HG03097 (cell line): Measurements from ENCODE around the gene AMBN.

Experiments
- ATAC-seq: cut with Tn5 transposase; IDR thresholded peaks from one replicate; pipeline ENCODE4 v1.9.1; 2021; ENCODE audit not compliant: unreplicated experiment, low FRiP score

The AMBN gene

GRCh38 chr4:70591955-70592582 is at the start of gene AMBN:
AMBN (plus strand) TSS chr4:70592256; CDS start chr4:70592359, 103 bp downstream.
- no peak for ATAC-seq

DNA sequence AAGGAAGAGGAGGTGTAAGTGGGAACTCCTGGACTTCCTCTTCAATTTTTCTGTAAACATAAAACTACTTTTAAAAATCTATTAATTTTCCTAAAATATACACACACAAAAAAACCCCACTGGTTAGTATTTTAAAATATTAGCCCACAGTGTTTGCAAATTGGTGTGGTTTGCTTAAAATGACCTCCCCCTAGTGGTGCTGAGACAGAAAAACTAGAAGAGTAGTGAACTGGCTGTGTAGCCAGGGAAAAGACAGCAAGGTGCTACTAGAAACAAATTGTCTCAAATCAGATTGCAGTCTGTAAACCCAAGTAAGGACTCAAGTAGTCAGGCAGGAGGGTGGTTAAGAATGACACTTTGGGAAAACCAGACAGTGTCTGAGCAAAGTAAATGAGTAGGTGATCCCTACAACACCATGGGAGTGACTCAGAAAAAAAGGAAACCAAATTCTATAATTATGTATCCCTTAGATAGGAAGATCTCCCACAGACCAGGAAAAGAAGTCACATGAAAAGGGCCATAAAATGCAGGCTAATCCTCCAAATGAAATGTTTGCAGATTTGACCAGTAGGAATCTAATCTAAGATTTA is 47.7 kb upstream of the AMBN start:
- ATAC-seq: no peak

DNA sequence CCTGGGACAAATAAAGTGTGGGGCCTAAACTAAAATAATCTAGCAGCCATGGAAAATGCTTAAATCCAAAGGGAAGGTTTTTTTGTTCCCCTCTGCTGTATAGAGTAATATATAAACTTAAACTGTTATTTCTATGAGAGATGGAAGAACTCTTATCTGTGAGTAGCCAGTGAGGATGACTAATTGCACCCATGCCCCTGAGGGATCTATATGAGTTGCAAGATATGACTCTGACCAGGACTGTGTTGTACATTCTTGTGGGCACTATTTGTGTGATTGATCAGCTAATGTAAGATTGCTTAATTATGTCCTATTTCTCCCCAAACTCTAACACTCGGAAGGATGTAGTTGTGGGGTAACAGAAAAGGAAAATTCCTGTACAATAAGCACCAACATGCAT is 35.2 kb upstream of the AMBN start:
- ATAC-seq: no peak

- no peak for ATAC-seq
These were observed 32.7 kb upstream of the AMBN start for GRCh38 chr4:70559211-70559830.

DNA sequence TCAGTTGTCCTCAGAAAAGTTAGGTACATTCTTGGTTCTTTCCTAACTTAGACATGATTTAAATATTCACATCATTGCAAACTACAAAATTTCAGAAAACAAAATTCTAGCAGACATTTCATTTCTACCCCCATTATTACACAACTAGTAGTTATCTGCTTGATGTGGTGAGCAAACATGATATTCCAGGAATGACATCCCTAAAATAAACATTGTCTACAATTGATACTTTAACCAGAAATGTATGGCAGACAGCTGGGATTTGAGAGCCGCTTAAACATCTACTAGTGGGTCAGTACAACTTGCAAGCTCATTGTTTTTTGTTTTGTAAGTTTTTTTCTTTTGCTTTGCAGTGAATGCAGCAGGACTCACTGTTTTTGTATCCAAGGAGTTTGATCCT is 32.1 kb upstream of the AMBN start:
- ATAC-seq: no peak

DNA sequence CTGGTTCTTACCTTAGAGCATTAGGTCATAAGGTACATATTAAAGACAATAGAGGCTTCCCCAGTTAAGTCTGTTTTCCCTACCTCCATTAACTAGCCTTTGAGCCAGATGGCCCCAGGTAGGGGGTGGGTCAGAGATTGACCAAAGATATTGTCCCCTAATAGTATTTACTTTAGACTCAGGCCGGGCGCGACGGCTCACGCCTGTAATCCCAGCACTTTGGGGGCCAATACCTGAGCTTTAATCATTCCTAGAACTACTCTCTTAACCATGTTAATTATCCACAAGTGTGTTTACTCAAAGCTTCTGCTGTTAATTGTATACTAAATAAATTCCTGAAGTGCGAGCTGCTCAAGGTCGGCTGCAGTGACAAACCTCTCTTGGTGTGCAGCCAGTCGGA is 28.0 kb upstream of the AMBN start:
- no peak for ATAC-seq

GRCh38 chr4:70570796-70571195 is 21.3 kb upstream of the AMBN start:
- no peak for ATAC-seq

- no peak for ATAC-seq
These were observed 20.3 kb upstream of the AMBN start for GRCh38 chr4:70571772-70572171.

DNA sequence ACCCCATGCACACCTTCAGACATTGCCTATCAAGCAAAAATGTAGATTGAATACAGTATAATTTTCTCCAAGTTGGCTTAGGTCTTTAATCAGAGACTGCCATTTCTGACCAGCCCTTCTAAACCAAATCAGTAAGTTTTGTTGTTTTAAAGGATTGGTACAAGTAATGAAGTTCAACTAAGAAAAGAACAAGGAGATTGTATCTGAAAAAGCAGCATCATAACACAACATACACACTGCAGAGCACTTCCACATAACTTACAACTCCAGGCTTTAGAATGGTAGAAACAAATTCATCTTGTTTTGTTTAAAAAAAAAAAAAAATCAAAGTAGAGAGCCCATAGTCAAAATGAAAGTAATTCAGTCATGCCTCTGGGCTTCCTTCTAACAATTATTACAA is 16.1 kb upstream of the AMBN start:
- no peak for ATAC-seq

GRCh38 chr4:70577220-70577927 is 14.7 kb upstream of the AMBN start:
- no peak for ATAC-seq

GRCh38 chr4:70581980-70582379 is 10.1 kb upstream of the AMBN start:
- no peak for ATAC-seq

GRCh38 chr4:70583952-70584834 is 7.9 kb upstream of the AMBN start:
- ATAC-seq: no peak

- no peak for ATAC-seq
These were observed 5.2 kb upstream of the AMBN start for GRCh38 chr4:70586841-70587240.

DNA sequence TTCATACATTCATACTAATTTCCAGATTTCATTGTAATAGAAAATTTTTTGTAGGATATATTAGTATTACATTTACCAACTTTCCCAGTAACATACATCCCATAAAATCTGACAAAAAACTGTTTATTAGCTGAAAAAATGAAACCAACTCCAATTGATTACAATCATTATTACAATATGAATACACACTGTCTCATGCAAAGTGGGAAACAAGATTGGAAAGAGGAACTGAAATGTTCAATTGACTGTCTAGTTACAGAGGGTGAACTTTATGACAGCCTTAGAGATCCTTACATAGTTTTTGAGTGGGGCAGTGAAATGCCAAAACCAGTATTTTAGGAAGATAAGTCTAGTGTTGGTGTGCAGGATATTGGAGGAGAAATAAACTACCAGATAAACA is 2.3 kb upstream of the AMBN start:
- ATAC-seq: peak; percentile 93

DNA sequence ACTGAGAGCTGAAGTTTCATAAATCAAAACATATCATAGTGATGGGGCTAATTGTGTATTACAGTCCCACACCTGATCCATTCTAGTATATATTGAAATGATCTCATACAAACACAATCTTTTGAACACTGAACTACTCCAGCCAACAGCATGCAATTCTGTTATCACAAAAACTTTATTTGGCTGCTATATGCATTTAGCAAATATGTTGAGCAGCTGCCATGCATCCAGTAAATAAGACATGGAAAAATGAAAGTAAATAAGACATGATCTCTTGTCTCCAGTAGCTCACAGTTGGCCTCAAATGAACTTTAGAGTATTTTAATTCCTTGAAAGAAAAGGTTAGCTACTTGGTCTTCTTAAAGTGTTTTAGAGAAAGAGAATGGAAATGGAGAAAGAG is 2.1 kb downstream of the AMBN start:
- ATAC-seq: no peak

- ATAC-seq: no peak
These were observed 8.2 kb downstream of the AMBN start for GRCh38 chr4:70600305-70600704.

DNA sequence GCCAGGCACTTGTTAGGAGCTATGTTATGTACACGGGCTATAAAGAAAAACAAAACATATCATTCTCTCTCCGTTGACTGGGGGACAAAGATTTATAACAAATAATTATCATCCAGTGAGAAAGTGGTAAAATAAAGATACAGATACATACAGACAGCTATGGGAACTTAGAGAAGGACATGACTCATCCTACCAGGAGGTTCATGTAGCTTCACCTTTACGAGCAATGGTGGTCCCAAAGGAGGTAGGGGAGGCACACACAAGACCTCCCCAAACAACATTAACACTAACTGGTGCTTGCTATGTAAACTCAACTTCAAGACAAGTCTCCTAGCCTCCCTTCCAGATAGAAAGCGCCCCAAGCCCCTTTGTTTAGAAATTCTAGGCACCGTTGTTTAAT is 8.9 kb downstream of the AMBN start:
- no peak for ATAC-seq

DNA sequence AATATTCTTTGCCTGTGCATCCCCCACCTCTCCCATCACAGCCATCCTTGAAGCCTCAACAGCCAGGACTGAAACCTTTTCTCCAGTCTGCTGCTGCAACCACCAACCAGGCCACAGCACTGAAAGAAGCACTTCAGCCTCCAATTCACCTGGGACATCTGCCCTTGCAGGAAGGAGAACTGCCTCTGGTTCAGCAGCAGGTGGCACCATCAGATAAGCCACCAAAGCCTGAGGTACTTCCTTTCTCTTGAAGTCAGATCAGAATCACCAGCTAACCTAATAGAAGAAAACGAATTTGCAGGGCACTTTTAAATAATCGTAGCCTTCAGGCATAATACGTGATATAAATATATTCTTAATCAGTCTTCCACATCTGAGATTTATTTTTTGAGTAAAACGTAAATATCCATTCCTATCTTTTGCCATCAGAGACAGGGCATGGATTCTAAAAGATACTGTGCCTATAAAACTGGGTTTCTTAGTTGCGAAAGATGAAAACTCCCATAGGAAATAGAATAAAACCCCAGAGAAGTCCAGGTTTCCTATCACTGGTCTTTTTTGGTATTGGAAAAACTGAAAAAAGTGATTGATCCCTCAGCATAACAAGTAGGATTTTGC is 9.5 kb downstream of the AMBN start:
- peak; percentile 95 for ATAC-seq

- no peak for ATAC-seq
These were observed 11.8 kb downstream of the AMBN start for GRCh38 chr4:70603856-70604255.

GRCh38 chr4:70606459-70606858 is 14.4 kb downstream of the AMBN start:
- no peak for ATAC-seq
